GM19328 (cell line): ENCODE measurements around the gene HMMR.
"Not testable (repeated sequence)": the region's sequence is repeated elsewhere in the genome, so short reads cannot be mapped to it uniquely, and the experiment has no call there.

ENCODE experiments used
- ATAC-seq: cut with Tn5 transposase; IDR thresholded peaks from one replicate; pipeline ENCODE4 v1.9.1; 2021; ENCODE audit warnings: mild to moderate bottlenecking, moderate library complexity; ENCODE audit not compliant: unreplicated experiment

The HMMR gene, protein sequence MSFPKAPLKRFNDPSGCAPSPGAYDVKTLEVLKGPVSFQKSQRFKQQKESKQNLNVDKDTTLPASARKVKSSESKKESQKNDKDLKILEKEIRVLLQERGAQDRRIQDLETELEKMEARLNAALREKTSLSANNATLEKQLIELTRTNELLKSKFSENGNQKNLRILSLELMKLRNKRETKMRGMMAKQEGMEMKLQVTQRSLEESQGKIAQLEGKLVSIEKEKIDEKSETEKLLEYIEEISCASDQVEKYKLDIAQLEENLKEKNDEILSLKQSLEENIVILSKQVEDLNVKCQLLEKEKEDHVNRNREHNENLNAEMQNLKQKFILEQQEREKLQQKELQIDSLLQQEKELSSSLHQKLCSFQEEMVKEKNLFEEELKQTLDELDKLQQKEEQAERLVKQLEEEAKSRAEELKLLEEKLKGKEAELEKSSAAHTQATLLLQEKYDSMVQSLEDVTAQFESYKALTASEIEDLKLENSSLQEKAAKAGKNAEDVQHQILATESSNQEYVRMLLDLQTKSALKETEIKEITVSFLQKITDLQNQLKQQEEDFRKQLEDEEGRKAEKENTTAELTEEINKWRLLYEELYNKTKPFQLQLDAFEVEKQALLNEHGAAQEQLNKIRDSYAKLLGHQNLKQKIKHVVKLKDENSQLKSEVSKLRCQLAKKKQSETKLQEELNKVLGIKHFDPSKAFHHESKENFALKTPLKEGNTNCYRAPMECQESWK

DNA sequence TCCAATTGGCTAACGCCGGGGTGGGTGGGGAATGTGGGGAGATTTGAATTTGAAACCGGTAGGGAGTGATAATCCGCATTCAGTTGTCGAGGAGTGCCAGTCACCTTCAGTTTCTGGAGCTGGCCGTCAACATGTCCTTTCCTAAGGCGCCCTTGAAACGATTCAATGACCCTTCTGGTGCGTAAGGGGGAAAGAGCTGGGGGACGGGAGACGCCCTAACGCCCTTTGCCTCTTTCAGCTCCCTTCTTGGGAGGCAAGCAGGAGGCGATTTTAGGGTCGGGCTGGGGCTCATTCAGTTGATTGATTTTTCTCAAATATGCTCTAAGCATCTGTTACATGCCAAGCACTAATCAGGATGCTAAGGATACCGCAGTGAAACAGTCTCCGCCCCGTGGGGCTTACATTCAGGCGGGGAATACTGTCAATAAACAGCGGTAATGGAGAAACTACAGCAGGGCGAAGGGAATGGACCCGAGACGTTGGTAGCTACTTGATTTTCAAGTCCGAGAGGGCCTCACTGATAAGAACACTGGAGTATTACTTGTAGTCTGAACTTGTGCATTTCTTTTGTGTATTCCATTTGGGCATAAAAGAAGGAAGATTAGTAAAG lies at the start of gene HMMR:
Gene HMMR, plus strand, starts transcription at position 71 of the 610 bp plus-strand sequence. Its CDS starts 61 bp downstream, at position 132.
- ATAC-seq, result no peak

DNA sequence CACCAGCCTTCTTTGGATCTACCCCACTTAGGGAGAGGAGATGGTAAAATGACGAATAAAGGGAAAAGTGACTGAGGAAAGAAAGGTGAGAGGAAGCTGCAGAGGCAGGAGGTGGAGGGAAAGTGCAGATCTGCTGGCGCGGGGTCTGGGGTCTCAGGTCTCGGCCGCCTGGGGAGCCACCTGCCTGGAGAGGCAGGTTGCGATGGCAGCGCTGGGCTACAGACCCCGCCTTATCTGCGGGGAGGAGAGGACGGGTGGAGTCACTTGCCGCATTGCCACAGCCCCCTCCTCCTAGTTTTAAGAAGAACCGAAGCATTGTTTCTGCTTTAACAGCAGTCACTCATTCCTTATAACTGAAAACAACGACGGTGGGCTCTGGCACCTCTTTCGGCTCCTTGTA lies 44.8 kb upstream of the HMMR start:
- not testable (repeated sequence) for ATAC-seq

DNA sequence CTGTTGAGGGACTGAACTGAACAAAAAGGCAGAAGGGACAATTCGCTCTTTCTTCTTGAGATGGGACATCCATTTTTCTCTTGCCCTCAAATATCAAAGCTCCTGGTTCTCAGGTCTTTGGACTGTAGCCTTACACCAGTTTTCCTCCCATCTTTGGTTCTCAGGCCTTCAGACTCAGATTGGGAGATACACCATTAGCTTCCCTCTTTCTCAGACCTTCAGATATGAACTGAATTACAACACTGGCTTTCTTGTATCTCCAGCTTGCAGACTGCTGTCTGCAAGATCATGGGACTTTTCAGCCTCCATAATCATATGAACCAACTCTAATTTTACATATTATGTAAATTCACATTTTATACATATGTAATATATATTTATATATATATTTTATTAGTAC lies 35.6 kb upstream of the HMMR start:
- ATAC-seq, result no peak

DNA sequence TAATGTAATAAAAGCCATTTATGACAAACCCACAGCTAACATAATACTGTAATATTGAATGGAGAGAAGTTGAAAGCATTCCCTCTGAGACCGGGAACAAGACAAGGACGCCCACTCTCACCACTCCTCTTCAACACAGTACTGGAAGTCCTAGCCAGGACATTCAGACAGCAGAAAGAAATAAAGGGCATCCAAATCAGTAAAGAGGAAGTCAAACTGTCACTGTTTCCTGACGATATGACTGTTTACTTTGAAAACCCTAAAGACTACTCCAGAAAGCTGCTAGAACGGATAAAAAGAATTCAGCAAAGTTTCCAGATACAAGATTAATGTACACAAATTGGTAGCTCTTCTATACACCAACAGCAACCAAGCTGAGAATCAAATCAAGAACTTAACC lies 34.3 kb upstream of the HMMR start:
- ATAC-seq, result not testable (repeated sequence)

DNA sequence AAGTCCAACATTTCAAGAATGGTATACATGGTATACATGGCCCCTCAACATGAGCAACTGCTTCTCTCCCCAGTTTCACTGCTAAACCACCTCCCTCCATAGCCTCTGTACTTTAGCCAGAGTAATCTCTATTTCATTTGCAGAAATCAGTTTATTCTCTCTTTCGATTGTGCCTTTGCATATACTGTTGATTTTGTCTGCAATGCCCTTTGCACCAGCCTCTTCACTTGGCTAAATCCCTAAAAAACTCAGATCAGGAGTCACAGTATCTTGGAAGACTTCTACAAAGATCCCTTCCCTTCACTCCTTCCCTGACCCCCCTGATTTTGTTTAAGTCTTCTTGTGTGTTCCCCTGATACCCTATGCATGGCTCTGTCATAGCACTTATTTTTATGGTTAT lies 27.9 kb upstream of the HMMR start:
- ATAC-seq, result no peak

DNA sequence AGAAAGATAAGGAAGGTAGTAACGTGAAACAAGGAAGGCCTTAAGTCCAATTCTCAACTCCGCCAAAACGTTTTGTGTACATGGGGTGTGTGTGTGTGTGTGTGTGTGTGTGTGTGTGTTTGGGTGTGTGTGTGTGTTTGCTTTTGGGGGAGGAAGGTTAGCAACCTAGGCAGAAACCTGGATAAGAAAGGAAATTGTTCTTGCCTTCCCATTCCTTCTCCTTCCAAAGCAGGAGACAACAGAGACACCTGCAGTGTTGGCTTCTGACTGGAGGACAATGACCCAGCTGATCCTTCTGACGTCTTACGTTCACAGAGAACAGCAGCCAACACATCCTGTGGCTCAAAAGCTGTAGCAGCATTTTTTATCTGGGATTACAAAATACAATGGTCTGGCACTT lies 27.2 kb upstream of the HMMR start:
- no peak for ATAC-seq

DNA sequence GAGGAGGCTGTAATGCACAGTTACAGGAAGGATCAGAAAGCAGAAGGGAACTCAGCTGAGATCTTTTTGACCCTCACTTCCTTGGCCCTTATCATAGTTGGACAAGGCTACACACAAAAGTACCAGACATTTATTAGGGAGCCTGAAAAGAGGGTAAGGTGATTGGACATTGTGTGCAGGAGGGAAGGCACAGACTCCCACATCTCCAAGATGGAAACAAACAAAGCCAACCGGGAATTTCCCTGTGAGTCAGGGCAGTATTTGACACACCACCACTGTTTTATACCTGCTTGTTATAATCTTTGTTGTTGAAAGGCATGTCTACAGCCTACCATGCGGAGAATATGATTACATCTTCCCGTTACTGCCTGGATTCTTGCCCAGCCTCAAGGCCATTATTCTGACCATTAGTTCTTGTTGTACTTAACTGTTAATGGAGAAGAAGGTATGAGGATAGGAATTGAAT lies 26.0 kb upstream of the HMMR start:
- ATAC-seq, result no peak

DNA sequence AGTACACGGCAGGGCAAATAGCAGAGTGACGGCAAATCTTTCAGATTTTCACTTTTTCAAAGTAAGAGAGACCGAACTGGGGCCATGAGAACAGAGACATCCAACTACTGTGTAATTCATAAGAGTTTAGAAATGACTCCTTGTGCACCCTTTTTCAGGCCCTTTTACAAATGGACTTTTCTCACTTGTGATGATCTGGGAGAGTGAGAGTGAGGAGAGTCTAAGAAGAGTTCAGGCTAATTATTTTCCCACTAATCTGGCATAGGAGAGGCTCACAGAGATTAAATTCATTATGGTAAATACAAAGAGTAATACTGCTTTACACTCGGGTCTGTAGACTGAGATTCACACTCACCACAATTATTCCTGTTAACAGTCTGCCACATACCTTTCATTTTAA lies 23.9 kb upstream of the HMMR start:
- no peak for ATAC-seq

DNA sequence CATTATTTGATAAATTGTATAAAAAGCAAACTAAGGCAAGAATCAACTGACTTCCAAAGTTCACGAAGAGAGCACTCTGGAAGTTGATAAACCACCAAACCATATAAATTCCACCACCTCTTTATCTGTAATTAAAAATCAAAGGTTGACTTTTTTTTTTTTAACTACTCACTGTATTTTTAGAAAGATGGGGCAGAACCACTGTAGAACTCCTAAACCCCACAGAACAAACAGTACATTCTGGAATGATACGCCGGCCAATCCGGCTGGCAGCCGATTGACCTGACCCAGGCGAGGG lies 23.5 kb upstream of the HMMR start:
- no peak for ATAC-seq

DNA sequence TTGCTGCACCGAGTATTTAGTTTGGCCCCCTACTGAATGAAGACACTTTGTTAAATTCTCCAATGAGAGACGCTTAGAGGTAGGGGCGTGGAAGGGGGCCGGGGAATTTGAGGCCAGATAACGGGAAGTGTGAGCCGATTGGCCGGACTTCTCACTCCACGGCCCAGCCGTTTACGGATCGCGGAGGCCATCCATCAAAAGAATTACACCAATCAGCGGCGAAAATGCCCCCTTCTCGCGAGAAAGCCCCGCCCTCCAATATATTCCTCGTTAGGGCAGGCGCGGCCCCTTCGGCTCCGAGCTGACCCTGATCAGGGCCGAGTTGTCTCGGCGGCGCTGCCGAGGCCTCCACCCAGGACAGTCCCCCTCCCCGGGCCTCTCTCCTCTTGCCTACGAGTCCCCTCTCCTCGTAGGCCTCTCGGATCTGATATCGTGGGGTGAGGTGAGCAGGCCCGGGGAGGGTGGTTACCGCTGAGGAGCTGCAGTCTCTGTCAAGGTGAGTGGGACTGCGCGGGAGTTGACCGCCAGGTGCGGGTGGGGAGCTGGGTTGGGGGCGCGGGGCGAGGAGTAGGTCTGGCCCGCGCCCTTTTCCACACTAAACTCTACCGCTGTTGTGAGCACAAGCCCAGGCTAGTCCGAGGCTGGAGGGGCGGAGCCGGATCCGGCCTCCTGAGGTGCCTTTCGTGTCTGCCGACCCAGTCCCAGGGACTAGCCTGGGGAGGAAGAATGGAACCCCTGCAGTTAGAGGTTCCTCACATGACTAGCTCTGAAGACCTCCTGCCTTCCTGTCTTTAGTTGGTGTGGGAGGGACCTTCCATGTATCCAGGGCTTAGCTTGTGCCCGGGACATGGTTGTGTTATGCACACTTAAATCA lies 22.9 kb upstream of the HMMR start, which contains the start of gene CCNG1:
Gene CCNG1, plus strand, starts transcription at position 287 of the 874 bp plus-strand sequence. CDS start 1,662 bp downstream, outside the sequence.
- ATAC-seq, result peak; percentile 96

DNA sequence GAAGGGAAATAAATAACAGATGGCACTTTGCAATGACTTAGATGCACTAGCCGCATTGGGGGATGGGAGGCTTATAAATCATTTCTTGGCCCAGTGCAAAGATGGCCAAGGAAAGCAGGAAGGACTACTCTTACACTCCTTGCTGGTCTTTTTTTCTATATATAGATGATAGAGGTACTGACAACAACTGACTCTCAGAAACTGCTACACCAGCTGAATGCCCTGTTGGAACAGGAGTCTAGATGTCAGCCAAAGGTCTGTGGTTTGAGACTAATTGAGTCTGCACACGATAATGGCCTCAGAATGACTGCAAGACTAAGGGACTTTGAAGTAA lies 21.4 kb upstream of the HMMR start:
- ATAC-seq, result no peak

DNA sequence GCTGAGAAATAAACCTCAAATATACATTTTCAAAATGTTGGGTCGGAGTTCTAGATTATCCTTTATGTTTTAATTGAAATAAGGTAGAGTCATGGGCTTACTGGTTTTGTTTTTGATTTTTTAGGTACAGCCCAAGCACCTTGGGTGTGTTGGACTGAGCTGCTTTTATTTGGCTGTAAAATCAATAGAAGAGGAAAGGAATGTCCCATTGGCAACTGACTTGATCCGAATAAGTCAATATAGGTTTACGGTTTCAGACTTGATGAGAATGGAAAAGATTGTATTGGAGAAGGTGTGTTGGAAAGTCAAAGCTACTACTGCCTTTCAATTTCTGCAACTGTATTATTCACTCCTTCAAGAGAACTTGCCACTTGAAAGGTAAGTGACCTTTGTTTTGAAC lies 19.5 kb upstream of the HMMR start:
- no peak for ATAC-seq

DNA sequence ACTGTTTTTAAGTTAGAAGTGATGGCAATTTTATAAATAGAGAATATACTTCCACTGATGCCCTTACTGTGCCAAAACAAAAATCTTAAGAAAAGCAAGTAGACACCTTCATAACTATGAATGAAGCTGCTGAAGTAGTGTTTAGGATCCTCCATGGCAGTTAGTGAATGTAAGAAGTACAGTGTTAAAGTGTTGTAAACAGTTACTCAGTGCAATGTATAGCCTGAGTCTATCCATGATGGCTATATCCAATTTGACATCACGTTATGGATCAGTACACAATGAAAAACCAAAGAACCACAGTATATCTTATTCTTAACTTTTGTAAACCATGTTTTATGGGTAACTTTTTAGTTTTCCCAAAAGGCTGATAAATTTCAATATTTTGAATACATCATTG lies 15.9 kb upstream of the HMMR start:
- no peak for ATAC-seq

DNA sequence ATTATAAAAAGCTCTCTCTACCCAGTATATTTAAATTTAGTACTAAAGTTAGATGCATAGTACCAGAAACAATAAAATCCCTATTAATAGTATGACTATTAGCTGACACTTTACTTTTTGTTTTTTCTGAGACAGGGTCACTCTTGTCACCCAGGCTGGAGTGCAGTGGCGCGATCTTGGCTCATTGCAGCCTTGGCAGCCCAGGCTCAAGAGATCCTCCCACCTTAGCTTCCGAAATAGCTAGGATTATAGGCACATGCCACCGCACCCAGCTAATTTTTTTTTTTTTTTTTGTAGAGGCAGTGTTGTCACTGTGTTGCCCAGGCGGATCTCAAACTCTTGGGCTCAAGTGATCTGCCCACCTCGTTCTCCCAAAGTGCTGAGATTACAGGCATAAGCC lies 15.1 kb upstream of the HMMR start:
- no peak for ATAC-seq

DNA sequence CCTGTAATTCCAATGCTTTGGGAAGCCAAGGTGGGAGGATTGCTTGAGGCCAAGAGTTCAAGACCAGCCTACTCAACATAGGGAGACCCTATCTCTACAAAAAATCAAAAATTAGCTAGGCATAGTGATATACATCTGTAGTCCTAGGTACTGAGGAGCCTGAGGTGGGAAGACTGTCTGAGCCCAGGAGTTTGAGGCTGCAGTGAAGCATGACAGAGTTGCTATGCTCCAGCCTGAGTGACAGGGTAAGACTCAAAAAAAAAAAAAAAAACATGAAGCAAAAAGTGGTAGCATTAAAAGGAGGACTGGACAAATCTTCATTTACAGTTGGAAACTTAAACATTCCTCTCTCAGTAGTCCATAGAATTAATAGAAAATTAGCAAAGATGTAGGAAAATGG lies 13.2 kb upstream of the HMMR start:
- ATAC-seq, result no peak

DNA sequence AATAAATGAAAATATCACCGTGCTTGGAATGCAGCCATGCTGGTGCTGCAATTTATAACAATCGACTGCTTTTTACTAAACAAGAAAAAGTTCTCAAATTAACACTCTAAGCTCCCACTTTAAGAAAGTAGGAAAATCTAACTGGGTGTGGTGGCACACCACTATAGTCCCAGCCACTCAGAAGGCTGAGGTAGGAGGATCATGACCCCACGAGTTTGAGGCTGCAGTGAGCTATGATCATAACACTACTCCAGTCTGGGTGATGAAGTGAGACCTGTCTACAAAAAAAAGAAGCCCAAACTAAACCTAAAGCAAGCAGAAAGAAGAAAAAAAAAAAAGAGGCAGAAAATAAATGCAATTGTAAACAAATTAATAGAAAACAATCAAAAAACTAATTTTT lies 12.6 kb upstream of the HMMR start:
- ATAC-seq, result no peak

DNA sequence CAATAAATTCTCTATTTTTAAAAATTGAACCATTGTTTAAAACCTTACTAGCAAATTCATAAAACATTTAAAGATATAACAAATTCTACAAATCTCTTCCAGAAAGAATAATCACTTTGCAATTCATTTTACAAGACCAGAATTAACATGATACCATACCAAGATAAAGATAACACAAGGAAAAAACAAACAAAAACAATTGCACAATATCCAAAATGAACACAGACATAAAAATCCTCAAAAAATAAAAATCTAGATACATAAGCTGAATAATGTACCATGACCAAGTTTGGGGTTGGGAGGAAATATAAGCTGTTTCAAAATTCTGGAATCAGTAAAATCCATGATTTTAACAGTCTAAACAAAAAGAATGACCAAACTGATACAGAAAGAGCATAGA lies 11.9 kb upstream of the HMMR start:
- ATAC-seq, result no peak

DNA sequence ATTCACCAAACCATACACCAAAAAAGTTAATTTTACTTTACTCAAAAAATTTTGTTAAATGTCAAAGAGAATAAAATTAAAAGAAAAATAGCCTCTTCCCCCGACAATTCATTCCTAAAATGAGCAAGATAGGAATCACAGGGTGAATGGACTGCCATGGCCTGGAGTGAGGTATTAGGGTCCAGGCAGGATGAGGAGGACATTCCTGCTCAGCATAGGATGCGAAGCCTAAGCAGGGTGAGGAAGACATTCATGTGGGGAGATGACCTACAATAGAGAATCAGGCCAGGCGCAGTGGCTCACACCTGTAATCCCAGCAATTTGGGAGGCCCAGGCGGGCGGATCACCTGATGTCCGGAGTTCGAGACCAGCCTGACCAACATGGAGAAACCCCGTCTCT lies 8.9 kb upstream of the HMMR start:
- no peak for ATAC-seq

DNA sequence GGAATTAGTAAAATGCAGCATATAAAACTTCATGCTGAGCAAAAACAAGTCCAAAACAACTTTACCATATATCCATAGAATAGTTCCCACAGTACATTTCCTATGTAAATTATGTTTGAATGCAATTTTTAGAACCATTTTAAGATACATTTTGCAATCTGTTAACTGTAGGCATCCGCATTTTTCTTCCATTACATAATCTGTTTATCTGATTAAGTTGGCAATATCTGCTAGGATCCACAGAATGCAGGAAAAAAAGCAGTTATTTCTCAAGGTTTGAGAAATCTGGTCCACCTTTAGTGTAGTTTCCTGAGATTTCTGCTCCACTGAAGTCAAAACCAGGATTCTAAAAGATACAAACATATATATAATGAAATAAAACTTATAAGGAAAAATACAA lies 6.7 kb upstream of the HMMR start:
- no peak for ATAC-seq

DNA sequence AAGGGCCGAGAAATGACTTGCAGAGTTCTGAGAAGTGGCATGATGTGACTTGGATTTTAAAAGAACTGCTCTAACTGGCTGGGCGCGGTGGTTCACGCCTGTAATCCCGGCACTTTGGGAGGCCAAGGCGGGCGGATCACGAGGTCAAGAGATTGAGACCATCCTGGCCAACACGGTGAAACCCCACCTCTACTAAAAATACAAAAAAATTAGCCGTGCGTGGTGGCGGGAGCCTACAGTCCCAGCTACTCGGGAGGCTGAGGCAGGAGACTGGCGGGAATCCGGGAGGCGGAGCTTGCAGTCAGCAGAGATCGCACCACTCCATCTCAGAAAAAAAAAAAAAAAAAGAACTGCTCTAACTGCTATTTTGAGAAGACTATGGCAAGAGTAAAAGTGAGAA lies 5.0 kb upstream of the HMMR start:
- ATAC-seq, result not testable (repeated sequence)

DNA sequence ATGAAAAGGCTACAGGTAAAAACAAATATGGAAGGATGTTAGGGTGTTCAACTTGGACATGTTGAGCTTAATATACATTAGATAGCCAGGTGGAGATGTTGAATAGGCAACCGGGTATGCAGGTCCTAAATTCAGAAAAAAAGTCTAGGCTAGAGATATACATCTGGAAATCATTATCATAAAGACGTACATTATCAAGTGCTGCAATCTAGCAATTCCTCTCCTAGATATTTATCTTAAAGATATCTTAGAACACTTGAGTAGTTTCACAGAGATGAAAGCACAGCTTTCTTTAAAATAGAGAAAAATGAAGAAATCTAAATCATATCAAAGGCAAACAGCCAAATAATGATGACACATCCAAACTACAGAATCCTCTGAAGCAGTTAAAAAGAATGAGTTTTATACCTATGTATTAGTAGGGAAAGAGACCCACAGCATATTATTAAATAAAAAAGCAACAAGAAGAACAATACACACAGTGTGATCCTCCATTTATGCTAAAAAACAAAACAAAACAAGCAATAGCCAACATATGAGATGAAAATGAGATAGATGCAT lies 4.3 kb upstream of the HMMR start:
- no peak for ATAC-seq
